Amniotic stem cell (primary cell): Measurements from ENCODE around the gene TFCP2.

Experiments
- DNase-seq: peaks from one replicate; lab custom pipeline; 2025; lab: John Stamatoyannopoulos, UW

Gene TFCP2

GRCh38 chr12:51197736-51198567 lies 25.0 kb upstream of the TFCP2 start:
- DNase-seq: no peak

- no peak for DNase-seq
These were observed 23.6 kb upstream of the TFCP2 start for GRCh38 chr12:51196547-51196946.

GRCh38 chr12:51195841-51196240 lies 22.9 kb upstream of the TFCP2 start:
- DNase-seq: no peak

GRCh38 chr12:51192284-51192671 lies 19.3 kb upstream of the TFCP2 start:
- no peak for DNase-seq

- DNase-seq: no peak
These were observed 18.8 kb upstream of the TFCP2 start for GRCh38 chr12:51191516-51192283.

GRCh38 chr12:51190820-51191219 lies 17.9 kb upstream of the TFCP2 start:
- DNase-seq: no peak

- no peak for DNase-seq
These were observed 16.9 kb upstream of the TFCP2 start for GRCh38 chr12:51189790-51190355.

GRCh38 chr12:51188359-51189051 lies 15.6 kb upstream of the TFCP2 start:
- no peak for DNase-seq

- no peak for DNase-seq
These were observed 14.5 kb upstream of the TFCP2 start for GRCh38 chr12:51187370-51187987.

GRCh38 chr12:51186465-51187085 lies 13.6 kb upstream of the TFCP2 start:
- no peak for DNase-seq

GRCh38 chr12:51185171-51185717 lies 12.3 kb upstream of the TFCP2 start:
- DNase-seq: no peak

- DNase-seq: no peak
These were observed 10.9 kb upstream of the TFCP2 start for GRCh38 chr12:51183816-51184215.

GRCh38 chr12:51183349-51183748 lies 10.4 kb upstream of the TFCP2 start:
- DNase-seq: no peak

- DNase-seq: no peak
These were observed 8.6 kb upstream of the TFCP2 start for GRCh38 chr12:51181558-51181957.

- no peak for DNase-seq
These were observed 5.0 kb upstream of the TFCP2 start for GRCh38 chr12:51177897-51178296.

- no peak for DNase-seq
These were observed 1.6 kb upstream of the TFCP2 start for GRCh38 chr12:51174501-51174900.

GRCh38 chr12:51171884-51172514 lies 936 bp downstream of the TFCP2 start:
- DNase-seq: peak; percentile 7

GRCh38 chr12:51163795-51164194 lies 9.1 kb downstream of the TFCP2 start:
- no peak for DNase-seq

- DNase-seq: no peak
These were observed 10.7 kb downstream of the TFCP2 start for GRCh38 chr12:51162217-51162616.

- no peak for DNase-seq
These were observed 12.0 kb downstream of the TFCP2 start for GRCh38 chr12:51160814-51161459.
